H9 (cell line): ENCODE measurements around the gene ST8SIA5. TPM values are rescaled to one million over a fixed set of nuclear protein-coding genes. Genes with fewer than 3 reads are reported as not detected.

Experiments
- DNase-seq: peaks from one replicate; pipeline ENCODE4 v3.0.0-alpha.2; 2017
- H2AFZ ChIP-seq: one replicate; pipeline ENCODE4 v1.6.1; 2013; ENCODE audit warnings: mild to moderate bottlenecking, low read length, control low read depth, moderate library complexity
- H2AK5ac ChIP-seq: 2 replicates; pipeline ENCODE4 v1.6.1; 2013; ENCODE audit warnings: low read length, control low read depth, mixed read lengths; ENCODE audit not compliant: insufficient read length
- H2BK120ac ChIP-seq: one replicate; pipeline ENCODE4 v1.6.1; 2013; ENCODE audit warnings: low read depth, mild to moderate bottlenecking, low read length, control low read depth, inconsistent platforms; ENCODE audit not compliant: poor library complexity, severe bottlenecking
- H2BK12ac ChIP-seq: 2 replicates; pipeline ENCODE4 v1.6.1; 2013; ENCODE audit warnings: low read length, control low read depth, mixed read lengths, low read depth; ENCODE audit not compliant: insufficient read length
- H2BK15ac ChIP-seq: 2 replicates; pipeline ENCODE4 v1.6.1; 2013; ENCODE audit warnings: low read depth, low read length, control low read depth
- H2BK20ac ChIP-seq: one replicate; pipeline ENCODE4 v1.6.1; 2013; ENCODE audit warnings: low read depth, mild to moderate bottlenecking, low read length, control low read depth, inconsistent platforms; ENCODE audit not compliant: poor library complexity, severe bottlenecking
- H2BK5ac ChIP-seq: 2 replicates; pipeline ENCODE4 v1.6.1; 2013; ENCODE audit warnings: low read length, control low read depth, mixed read lengths; ENCODE audit not compliant: insufficient read length
- H3K14ac ChIP-seq: 2 replicates; pipeline ENCODE4 v1.6.1; 2013; ENCODE audit warnings: low read length, control low read depth; ENCODE audit not compliant: insufficient read depth
- H3K18ac ChIP-seq: 2 replicates; pipeline ENCODE4 v1.6.1; 2013; ENCODE audit warnings: low read depth, mild to moderate bottlenecking, mixed read lengths, low read length, control low read depth; ENCODE audit not compliant: insufficient read length
- H3K23ac ChIP-seq: 2 replicates; pipeline ENCODE4 v1.6.1; 2013; ENCODE audit warnings: low read length, control low read depth, mixed read lengths, low read depth; ENCODE audit not compliant: insufficient read length
- H3K23me2 ChIP-seq: 2 replicates; pipeline ENCODE4 v1.6.1; 2013; ENCODE audit warnings: low read depth, mild to moderate bottlenecking, mixed read lengths, low read length, control low read depth; ENCODE audit not compliant: insufficient read length, poor library complexity, severe bottlenecking
- H3K27ac ChIP-seq: 2 replicates; pipeline ENCODE4 v1.5.1; 2013; ENCODE audit warnings: low read length, control low read depth, mixed read lengths, low read depth; ENCODE audit not compliant: insufficient read length
- H3K27me3 ChIP-seq: 2 replicates; pipeline ENCODE4 v1.6.1; 2013; ENCODE audit warnings: low read length, control low read depth, inconsistent platforms; ENCODE audit not compliant: insufficient read depth
- H3K4ac ChIP-seq: 2 replicates; pipeline ENCODE4 v1.6.1; 2013; ENCODE audit warnings: low read depth, mild to moderate bottlenecking, control low read depth, inconsistent platforms, low read length, moderate library complexity
- H3K4me1 ChIP-seq: 2 replicates; pipeline ENCODE4 v1.6.1; 2013; ENCODE audit warnings: low read length, control low read depth, inconsistent platforms; ENCODE audit not compliant: insufficient read depth
- H3K4me2 ChIP-seq: 2 replicates; pipeline ENCODE4 v1.6.1; 2013; ENCODE audit warnings: low read length, control low read depth, mixed read lengths; ENCODE audit not compliant: insufficient read length, insufficient read depth
- H3K56ac ChIP-seq: 2 replicates; pipeline ENCODE4 v1.6.1; 2013; ENCODE audit warnings: low read depth, mild to moderate bottlenecking, mixed read lengths, low read length, control low read depth; ENCODE audit not compliant: insufficient read length
- H3K79me1 ChIP-seq: 2 replicates; pipeline ENCODE4 v1.6.1; 2013; ENCODE audit warnings: low read depth, mild to moderate bottlenecking, moderate library complexity, low read length, control low read depth, inconsistent platforms; ENCODE audit not compliant: insufficient read depth, poor library complexity, severe bottlenecking
- H3K79me2 ChIP-seq: 2 replicates; pipeline ENCODE4 v1.6.1; 2013; ENCODE audit warnings: low read length, control low read depth, inconsistent platforms; ENCODE audit not compliant: insufficient read depth
- H3K9ac ChIP-seq: 2 replicates; pipeline ENCODE4 v1.6.1; 2013; ENCODE audit warnings: low read length, control low read depth, mixed read lengths; ENCODE audit not compliant: insufficient read length; ENCODE audit errors: extremely low read depth
- H3K9me3 ChIP-seq: one replicate; pipeline ENCODE4 v1.6.1; 2013; ENCODE audit warnings: low read depth, low read length, inconsistent platforms; ENCODE audit not compliant: control insufficient read depth
- H3T11ph ChIP-seq: one replicate; pipeline ENCODE4 v1.6.1; 2013; ENCODE audit warnings: mild to moderate bottlenecking, low read length, control low read depth, inconsistent platforms
- H4K20me1 ChIP-seq: one replicate; pipeline ENCODE4 v1.6.1; 2013; ENCODE audit not compliant: control insufficient read depth, insufficient read length, insufficient read depth
- H4K5ac ChIP-seq: 2 replicates; pipeline ENCODE4 v1.6.1; 2013; ENCODE audit warnings: low read depth, mild to moderate bottlenecking, mixed read lengths, low read length, control low read depth; ENCODE audit not compliant: insufficient read length
- H4K8ac ChIP-seq: replicated peaks from 2 replicates; pipeline ENCODE4 v1.6.1; 2013; ENCODE audit warnings: low read length, control low read depth, mixed read lengths, low read depth; ENCODE audit not compliant: insufficient read length
- H4K91ac ChIP-seq: 2 replicates; pipeline ENCODE4 v1.6.1; 2013; ENCODE audit warnings: low read depth, mild to moderate bottlenecking, moderate library complexity, mixed read lengths, low read length, control low read depth; ENCODE audit not compliant: insufficient read length
- H3K27ac Mint-ChIP-seq, 3 experiments: 2 replicates in 2 of 3; 3 replicates in 1 of 3; pipeline ENCODE4 v1.8.0; 2020 to 2021; ENCODE audit warnings: mixed read lengths in 3 of 3, mild to moderate bottlenecking in 1 of 3, moderate library complexity in 1 of 3
- H3K27me3 Mint-ChIP-seq: 2 replicates; pipeline ENCODE4 v1.8.0; 2021; ENCODE audit warnings: low read depth, mild to moderate bottlenecking, moderate library complexity, mixed read lengths
- H3K36me3 Mint-ChIP-seq, 3 experiments: 2 replicates in 2 of 3; 3 replicates in 1 of 3; pipeline ENCODE4 v1.8.0; 2020 to 2021; ENCODE audit warnings: low read depth in 3 of 3, mixed read lengths in 3 of 3; ENCODE audit not compliant: insufficient read depth in 1 of 3
- H3K4me1 Mint-ChIP-seq, 2 experiments: 2 replicates each; pipeline ENCODE4 v1.8.0; 2020; ENCODE audit warnings: mixed read lengths in 2 of 2
- H3K4me3 Mint-ChIP-seq, 2 experiments: 2 replicates in 1 of 2; 3 replicates in 1 of 2; pipeline ENCODE4 v1.8.0; 2020 to 2021; ENCODE audit warnings: mild to moderate bottlenecking in 2 of 2, mixed read lengths in 2 of 2, moderate library complexity in 1 of 2
- H3K9me3 Mint-ChIP-seq, 2 experiments: 2 replicates in 1 of 2; 3 replicates in 1 of 2; pipeline ENCODE4 v1.8.0; 2020; ENCODE audit warnings: mild to moderate bottlenecking in 2 of 2, mixed read lengths in 2 of 2, moderate library complexity in 1 of 2
- WGBS: extraction: QIAGEN DNeasy Blood & Tissue Kit; methylation state at CpG from one replicate; pipeline ENCODE4 v1.1.7; 2013; ENCODE audit warnings: missing lambda C conversion rate, low lambda C conversion rate, mixed read lengths; ENCODE audit not compliant: insufficient read length; ENCODE audit errors: extremely low coverage; 5-methylcytosine and 5-hydroxymethylcytosine counted together
- total RNA-seq: library from RNA; stranded (reverse); gene quantifications from 2 replicates; pipeline ENCODE4 v1.2.1, GENCODE V29; 2021
- TF ChIP-seq, protein P1 (sequence below): fragments of 200-600 bp; sonication (generic); conservative IDR thresholded peaks from 3 replicates; pipeline ENCODE4 v1.8.0; 2021; ENCODE audit warnings: antibody characterized with exemption, mild to moderate bottlenecking

Gene ST8SIA5
- total RNA-seq, 1 experiment from 2014 or later = 0.63 TPM

DNA sequence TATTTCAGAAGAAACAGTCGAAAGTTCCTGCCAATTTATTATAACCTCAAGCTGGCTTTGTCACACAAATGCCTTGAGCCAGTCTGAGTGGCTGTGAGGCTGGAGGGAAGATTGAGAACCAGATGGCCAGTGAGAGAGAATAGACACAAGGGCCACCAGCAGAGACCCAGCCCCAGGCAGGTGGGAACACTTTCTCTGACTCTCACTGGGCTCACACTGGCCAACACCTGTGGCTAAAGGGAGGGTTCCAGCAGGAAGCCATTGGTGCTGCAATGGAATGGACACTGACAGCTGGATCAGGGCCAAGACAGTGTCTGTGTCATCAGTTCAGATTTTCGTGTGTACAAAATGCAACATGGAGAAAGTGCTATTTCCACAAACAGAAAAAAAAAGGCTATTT, 129.7 kb downstream of the ST8SIA5 start:
- Histone ChIP-seq H3K9me3 (no peaks in the 10 kb centered on the region), H2BK5ac (no peak overlapping the region), H3K23me2 (no peaks in the 10 kb centered on the region), H4K8ac (no peak overlapping the region), H3K56ac (no peak overlapping the region), H2BK120ac (no peak overlapping the region), H3K4ac (no peak overlapping the region), H3K79me1 (no peaks in the 10 kb centered on the region), H3K9ac (no peak overlapping the region), H2BK12ac (no peak overlapping the region), H3K23ac (no peak overlapping the region), H3K27ac (no peak overlapping the region), H2BK15ac (no peak overlapping the region), H4K5ac (no peak overlapping the region), H4K91ac (no peak overlapping the region), H2AFZ (no peak overlapping the region), H2AK5ac (no peak overlapping the region), H3K18ac (no peak overlapping the region), H2BK20ac (no peak overlapping the region), H3K4me2 (no peak overlapping the region), H3K4me1 (no peaks in the 10 kb centered on the region), H3K14ac (no peak overlapping the region), H4K20me1 (no peaks in the 10 kb centered on the region), H3T11ph (no peak overlapping the region), H3K79me2 (no peaks in the 10 kb centered on the region), H3K27me3 (no peaks in the 10 kb centered on the region)
- WGBS = no CpG with 5 or more reads among the region's 2 CpGs
- no peak overlapping the region for H3K4me3 Mint-ChIP-seq
- DNase-seq = no peak
- H3K27ac Mint-ChIP-seq = peak overlapping the region in 1 of 3 experiments; percentile 77; a peak in 1 of 7 replicates
- H3K36me3 Mint-ChIP-seq = no peaks in the 10 kb centered on the region; a peak in 1 of 7 replicates
- no peaks in the 10 kb centered on the region for H3K9me3 Mint-ChIP-seq
- TF ChIP-seq, protein P1, sequence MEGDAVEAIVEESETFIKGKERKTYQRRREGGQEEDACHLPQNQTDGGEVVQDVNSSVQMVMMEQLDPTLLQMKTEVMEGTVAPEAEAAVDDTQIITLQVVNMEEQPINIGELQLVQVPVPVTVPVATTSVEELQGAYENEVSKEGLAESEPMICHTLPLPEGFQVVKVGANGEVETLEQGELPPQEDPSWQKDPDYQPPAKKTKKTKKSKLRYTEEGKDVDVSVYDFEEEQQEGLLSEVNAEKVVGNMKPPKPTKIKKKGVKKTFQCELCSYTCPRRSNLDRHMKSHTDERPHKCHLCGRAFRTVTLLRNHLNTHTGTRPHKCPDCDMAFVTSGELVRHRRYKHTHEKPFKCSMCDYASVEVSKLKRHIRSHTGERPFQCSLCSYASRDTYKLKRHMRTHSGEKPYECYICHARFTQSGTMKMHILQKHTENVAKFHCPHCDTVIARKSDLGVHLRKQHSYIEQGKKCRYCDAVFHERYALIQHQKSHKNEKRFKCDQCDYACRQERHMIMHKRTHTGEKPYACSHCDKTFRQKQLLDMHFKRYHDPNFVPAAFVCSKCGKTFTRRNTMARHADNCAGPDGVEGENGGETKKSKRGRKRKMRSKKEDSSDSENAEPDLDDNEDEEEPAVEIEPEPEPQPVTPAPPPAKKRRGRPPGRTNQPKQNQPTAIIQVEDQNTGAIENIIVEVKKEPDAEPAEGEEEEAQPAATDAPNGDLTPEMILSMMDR = no peak
- peaks cover 0 to 8% of the 10 kb centered on the region in 2 experiments; a peak in 2 of 4 replicates for H3K4me1 Mint-ChIP-seq
- H3K27me3 Mint-ChIP-seq = peaks cover 4% of the 10 kb centered on the region
